HG03025 (cell line): ENCODE data around the gene NOC4L.

Source experiments
- ATAC-seq: cut with Tn5 transposase; IDR thresholded peaks from one replicate; pipeline ENCODE4 v1.9.1; 2021; ENCODE audit warnings: mild to moderate bottlenecking, moderate library complexity; ENCODE audit not compliant: unreplicated experiment, low FRiP score

NOC4L gene

GRCh38 chr12:132154941-132155770 lies 10.9 kb downstream of the NOC4L start:
- ATAC-seq, result no peak

DNA sequence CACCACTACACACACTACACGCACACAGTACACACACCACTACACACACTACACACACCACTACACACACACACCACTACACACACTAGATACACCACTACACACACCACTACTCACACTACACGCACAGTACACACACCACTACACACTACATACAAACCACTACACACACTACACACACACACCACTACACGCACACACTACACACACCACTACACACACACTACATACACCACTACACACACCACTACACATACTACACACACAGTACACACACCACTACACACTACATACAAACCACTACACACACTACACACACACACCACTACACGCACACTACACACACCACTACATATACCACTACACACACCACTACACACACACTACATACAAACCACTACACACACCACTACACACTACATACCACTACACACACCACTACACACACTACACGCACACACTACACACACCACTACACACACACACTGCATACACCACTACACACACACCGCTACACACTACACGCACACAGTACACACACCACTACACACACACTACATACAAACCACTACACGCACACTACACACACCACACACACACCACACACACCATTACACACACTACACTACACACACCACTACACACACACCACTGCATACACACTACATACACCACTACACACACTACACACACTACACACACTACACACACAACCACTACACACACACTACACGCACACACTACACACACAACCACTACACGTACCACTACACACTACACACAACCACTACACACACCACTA lies 11.7 kb downstream of the NOC4L start:
- no peak for ATAC-seq

- ATAC-seq, result no peak
These were observed 12.5 kb downstream of the NOC4L start for GRCh38 chr12:132156573-132157325.

- no peak for ATAC-seq
These were observed 13.6 kb downstream of the NOC4L start for GRCh38 chr12:132157733-132158409.

- ATAC-seq, result no peak
These were observed 14.7 kb downstream of the NOC4L start for GRCh38 chr12:132158677-132159554.

- no peak for ATAC-seq
These were observed 15.3 kb downstream of the NOC4L start for GRCh38 chr12:132159555-132160003.

DNA sequence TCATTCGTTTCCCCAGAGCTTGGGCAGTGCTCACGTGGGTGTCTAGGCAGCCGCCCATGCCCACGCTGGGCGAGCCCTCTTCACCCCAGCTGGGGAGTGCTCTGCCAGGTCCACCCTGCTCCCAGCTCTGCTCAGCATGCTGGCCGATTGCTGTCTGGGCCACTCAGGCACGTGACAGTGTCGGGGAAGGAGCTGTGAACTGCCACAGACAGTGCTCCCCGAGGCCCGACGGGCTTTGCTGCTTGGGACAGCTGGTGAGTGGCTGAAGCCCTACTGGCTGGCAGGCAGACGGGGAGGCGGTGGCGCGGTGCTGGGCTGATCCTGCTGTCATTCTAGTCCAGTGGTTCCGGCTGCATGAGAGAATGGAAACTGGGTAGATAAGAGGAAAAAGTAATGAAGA lies 15.8 kb downstream of the NOC4L start:
- no peak for ATAC-seq

- no peak for ATAC-seq
These were observed 16.4 kb downstream of the NOC4L start for GRCh38 chr12:132160601-132161035.

GRCh38 chr12:132161036-132161781 lies 17.0 kb downstream of the NOC4L start:
- ATAC-seq, result no peak

DNA sequence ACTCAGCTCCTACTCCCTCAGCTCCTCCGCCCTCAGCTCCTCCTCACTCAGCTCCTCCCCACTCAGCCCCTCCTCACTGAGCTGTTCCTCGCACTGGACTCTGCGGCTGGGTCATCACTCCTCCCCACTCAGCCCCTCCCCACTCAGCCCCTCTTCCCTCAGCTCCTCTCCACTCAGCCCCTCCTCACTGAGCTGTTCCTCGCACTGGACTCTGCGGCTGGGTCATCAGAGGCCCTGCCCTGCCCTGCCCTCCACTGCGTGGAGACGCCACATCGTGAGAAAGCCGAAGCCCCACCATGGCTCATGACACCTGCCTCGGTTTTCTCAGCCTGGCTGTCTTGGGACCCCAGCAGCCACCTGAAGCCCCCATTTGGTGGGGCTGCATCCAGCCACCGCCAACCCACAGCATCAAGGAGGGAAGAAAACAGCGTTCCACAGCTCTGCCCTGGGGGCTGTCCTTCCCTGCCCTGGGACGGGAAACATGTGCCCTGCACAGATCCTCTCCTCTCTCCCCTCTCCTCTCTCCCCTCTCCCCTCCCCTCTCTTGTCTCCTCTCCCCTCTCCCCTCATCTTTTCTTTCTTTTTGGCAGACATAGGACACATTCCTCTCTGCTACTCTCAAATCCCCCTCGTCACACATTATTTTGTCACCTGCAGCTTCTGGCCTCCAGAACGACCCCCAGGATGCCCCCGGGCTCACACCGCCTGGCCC lies 17.7 kb downstream of the NOC4L start:
- ATAC-seq, result no peak

- ATAC-seq, result no peak
These were observed 18.3 kb downstream of the NOC4L start for GRCh38 chr12:132162508-132163031.

DNA sequence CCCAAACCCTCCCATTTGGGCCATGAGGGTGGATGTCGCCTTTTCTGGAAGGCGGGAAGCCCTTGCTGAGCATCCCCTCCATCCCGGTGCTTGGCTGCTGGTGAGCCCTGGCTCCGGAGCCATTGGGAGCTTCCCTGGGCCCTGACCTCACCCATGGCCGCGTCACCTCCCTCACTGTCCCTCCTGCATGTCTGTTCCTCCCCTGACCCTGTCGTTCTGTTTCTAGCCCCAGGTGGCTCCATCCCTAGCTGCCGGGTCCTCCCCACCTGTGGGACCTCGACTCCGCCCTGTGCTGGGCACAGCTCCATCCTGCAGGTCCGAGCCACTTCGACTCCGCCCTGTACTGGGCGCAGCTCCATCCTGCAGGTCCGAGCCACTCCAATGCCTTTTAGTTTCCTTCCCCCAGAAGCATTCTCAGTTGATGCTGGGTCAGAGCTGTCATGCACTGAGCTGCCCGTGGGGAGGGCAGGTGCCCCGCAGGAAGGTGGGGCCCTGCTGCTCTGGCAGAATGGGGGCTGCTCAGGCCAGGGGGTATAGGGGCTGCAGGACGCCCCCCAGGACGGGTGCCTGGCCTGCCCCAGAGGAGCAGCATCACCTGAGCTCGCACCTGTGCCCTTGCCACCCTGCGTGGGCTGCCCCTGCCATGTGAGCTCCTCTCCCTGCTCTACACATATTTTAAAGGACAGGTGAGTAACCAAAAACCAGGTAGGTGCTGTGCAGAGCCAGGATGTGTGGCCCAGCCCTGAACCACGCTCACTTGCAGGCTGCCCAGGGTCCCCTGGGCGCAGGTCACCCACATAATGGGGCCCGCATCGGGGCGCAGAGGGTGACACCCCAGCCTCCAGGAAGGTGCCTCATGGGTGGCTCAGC lies 19.0 kb downstream of the NOC4L start:
- ATAC-seq, result no peak

GRCh38 chr12:132163911-132164288 lies 19.6 kb downstream of the NOC4L start:
- ATAC-seq, result no peak

DNA sequence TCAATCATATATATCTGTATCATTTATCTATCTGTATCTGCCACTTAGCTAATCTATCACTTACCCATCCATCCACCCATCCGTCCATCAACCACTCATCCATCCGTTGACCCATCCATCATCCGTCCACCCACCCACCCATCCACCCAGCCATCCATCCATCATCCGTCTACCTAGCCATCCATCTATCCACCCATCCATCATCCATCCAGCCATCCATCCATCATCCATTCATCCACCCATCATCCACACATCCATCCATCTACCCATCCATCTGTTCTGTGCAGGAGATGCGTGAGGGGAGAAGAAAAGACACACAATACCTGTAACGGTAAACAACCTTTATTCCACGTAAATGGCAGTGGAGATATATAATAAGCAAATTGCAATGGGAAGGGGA lies 20.2 kb downstream of the NOC4L start:
- no peak for ATAC-seq

- no peak for ATAC-seq
These were observed 21.3 kb downstream of the NOC4L start for GRCh38 chr12:132165584-132165983.

DNA sequence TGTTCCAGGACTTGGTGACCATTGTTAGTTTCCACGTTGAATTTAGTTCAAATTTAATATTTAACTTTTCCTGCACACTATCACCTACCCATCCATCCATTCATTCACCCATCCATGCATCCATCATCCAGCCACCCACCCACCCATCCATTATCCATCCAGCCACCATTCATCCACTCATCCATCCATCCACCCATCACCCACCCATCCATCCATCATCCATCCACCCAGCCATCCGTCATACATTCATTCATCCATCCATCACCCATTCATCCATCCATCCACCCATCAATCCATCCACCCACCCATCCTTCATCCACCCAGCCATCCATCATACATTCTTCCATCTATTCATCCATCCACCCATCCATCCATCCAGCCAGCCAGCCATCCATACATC lies 21.8 kb downstream of the NOC4L start:
- ATAC-seq, result no peak
